Measurements from ENCODE around the gene SNCAIP.

- TF ChIP-seq, protein P1, sequence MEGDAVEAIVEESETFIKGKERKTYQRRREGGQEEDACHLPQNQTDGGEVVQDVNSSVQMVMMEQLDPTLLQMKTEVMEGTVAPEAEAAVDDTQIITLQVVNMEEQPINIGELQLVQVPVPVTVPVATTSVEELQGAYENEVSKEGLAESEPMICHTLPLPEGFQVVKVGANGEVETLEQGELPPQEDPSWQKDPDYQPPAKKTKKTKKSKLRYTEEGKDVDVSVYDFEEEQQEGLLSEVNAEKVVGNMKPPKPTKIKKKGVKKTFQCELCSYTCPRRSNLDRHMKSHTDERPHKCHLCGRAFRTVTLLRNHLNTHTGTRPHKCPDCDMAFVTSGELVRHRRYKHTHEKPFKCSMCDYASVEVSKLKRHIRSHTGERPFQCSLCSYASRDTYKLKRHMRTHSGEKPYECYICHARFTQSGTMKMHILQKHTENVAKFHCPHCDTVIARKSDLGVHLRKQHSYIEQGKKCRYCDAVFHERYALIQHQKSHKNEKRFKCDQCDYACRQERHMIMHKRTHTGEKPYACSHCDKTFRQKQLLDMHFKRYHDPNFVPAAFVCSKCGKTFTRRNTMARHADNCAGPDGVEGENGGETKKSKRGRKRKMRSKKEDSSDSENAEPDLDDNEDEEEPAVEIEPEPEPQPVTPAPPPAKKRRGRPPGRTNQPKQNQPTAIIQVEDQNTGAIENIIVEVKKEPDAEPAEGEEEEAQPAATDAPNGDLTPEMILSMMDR (IDR thresholded peaks at IDR 0.05; ENCODE audit: low read length): no peak
- TF ChIP-seq EZH2 (IDR thresholded peaks at IDR 0.05; ENCODE audit: borderline replicate concordance, low read length): no peak
These were observed 92.8 kb downstream of the SNCAIP start for GRCh38 chr5:122404653-122405362.

All from OCI-LY1 (cell line).